ENCODE data around the gene ZNF710.

DNA sequence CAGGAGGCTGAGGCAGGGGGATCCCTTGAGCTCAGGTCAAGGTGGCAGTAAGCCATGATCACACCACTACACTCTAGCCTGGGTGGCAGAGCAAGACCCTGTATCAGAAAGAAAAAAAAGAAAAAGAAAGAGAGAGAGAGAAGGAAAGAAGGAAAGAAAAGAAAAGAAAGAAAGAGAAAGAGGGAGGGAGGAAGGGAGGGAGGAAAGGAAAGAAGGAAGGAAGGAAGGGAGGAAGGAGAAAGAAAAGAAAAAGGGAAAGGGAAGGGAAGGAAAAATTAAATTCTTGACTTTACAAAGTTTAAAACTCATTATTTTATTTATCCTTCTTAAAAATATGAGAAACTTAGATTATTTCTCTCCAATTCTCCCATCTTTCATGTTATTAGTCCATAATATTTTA lies 118.2 kb downstream of the ZNF710 start:
- TF ChIP-seq POLR2A (IDR thresholded peaks at IDR 0.05; ENCODE audit: low read depth, low read length), result no peak
- TF ChIP-seq POLR2AphosphoS5 (IDR thresholded peaks at IDR 0.05; ENCODE audit: low read depth, low read length), result no peak
